ENCODE results near the gene SEC16A.

SEC16A gene

GRCh38 chr9:136517950-136518349, 35.1 kb upstream of the SEC16A start:
- no peak for DNase-seq (ENCODE audit: low read depth in 2 of 2)

GRCh38 chr9:136517012-136517743, 34.3 kb upstream of the SEC16A start:
- DNase-seq (ENCODE audit: low read depth in 2 of 2) = no peak

- no peak for DNase-seq (ENCODE audit: low read depth in 2 of 2)
Measured at GRCh38 chr9:136516191-136516654, 33.4 kb upstream of the SEC16A start.

- DNase-seq (ENCODE audit: low read depth in 2 of 2) = no peak
Measured at GRCh38 chr9:136515276-136515675, 32.4 kb upstream of the SEC16A start.

- no peak for DNase-seq (ENCODE audit: low read depth in 2 of 2)
Measured at GRCh38 chr9:136514022-136514714, 31.3 kb upstream of the SEC16A start.

GRCh38 chr9:136513191-136513590, 30.4 kb upstream of the SEC16A start:
- DNase-seq (ENCODE audit: low read depth in 2 of 2) = no peak

GRCh38 chr9:136512651-136513071, 29.8 kb upstream of the SEC16A start:
- no peak for DNase-seq (ENCODE audit: low read depth in 2 of 2)

- DNase-seq (ENCODE audit: low read depth in 2 of 2) = no peak
Measured at GRCh38 chr9:136511670-136512592, 29.1 kb upstream of the SEC16A start.

GRCh38 chr9:136511144-136511669, 28.4 kb upstream of the SEC16A start:
- DNase-seq (ENCODE audit: low read depth in 2 of 2) = no peak

- no peak for DNase-seq (ENCODE audit: low read depth in 2 of 2)
Measured at GRCh38 chr9:136510561-136510960, 27.7 kb upstream of the SEC16A start.

- no peak for DNase-seq (ENCODE audit: low read depth in 2 of 2)
Measured at GRCh38 chr9:136509549-136509948, 26.7 kb upstream of the SEC16A start.

GRCh38 chr9:136508729-136509500, 26.1 kb upstream of the SEC16A start:
- no peak for DNase-seq (ENCODE audit: low read depth in 2 of 2)

GRCh38 chr9:136507992-136508375, 25.1 kb upstream of the SEC16A start:
- no peak for DNase-seq (ENCODE audit: low read depth in 2 of 2)

- no peak for DNase-seq (ENCODE audit: low read depth in 2 of 2)
Measured at GRCh38 chr9:136507221-136507991, 24.6 kb upstream of the SEC16A start.

GRCh38 chr9:136506425-136506824, 23.6 kb upstream of the SEC16A start:
- DNase-seq (ENCODE audit: low read depth in 2 of 2) = no peak

- DNase-seq (ENCODE audit: low read depth in 2 of 2) = no peak
Measured at GRCh38 chr9:136505406-136506403, 22.9 kb upstream of the SEC16A start.

GRCh38 chr9:136504512-136505348, 21.9 kb upstream of the SEC16A start:
- DNase-seq (ENCODE audit: low read depth in 2 of 2) = no peak

- no peak for DNase-seq (ENCODE audit: low read depth in 2 of 2)
Measured at GRCh38 chr9:136502940-136503550, 20.2 kb upstream of the SEC16A start.

All from stimulated activated CD8-positive, alpha-beta memory T cell treated with anti-CD3 and anti-CD28 coated beads, Interleukin-15, amount 100 ng/mL, for 4 hours (primary cell).